ENCODE results near the gene PRKAR2B. TPM values are rescaled to one million over a fixed set of nuclear protein-coding genes. Genes with fewer than 3 reads are reported as not detected.
"Not testable (repeated sequence)": the region's sequence is repeated elsewhere in the genome, so short reads cannot be mapped to it uniquely, and the experiment has no call there.

The PRKAR2B gene
- total RNA-seq, 1 experiment from 2014 or later: 24.8 TPM

GRCh38 chr7:107023522-107024151, 20.9 kb upstream of the PRKAR2B start:
- in situ Hi-C loops (cut with HindIII; ENCODE audit: low pct_unique_long_range_greater_than_20kb, low sequenced_read_pairs): no loop called here
- no peak for DNase-seq (ENCODE audit: low read depth, low spot score)

GRCh38 chr7:107024906-107025305, 19.6 kb upstream of the PRKAR2B start:
- in situ Hi-C loops (cut with HindIII; ENCODE audit: low pct_unique_long_range_greater_than_20kb, low sequenced_read_pairs): no loop called here
- DNase-seq (ENCODE audit: low read depth, low spot score): no peak

- no peak for DNase-seq (ENCODE audit: low read depth, low spot score)
- in situ Hi-C loops (cut with HindIII; ENCODE audit: low pct_unique_long_range_greater_than_20kb, low sequenced_read_pairs): no loop called here
Observed at GRCh38 chr7:107025449-107026103, 18.9 kb upstream of the PRKAR2B start.

- no peak for DNase-seq (ENCODE audit: low read depth, low spot score)
Observed at GRCh38 chr7:107026166-107026565, 18.3 kb upstream of the PRKAR2B start.

GRCh38 chr7:107027208-107027607, 17.3 kb upstream of the PRKAR2B start:
- DNase-seq (ENCODE audit: low read depth, low spot score): no peak

More at GRCh38 chr7:107026166-107026565, 18.3 kb upstream of the PRKAR2B start:
- in situ Hi-C loops (cut with HindIII; ENCODE audit: low pct_unique_long_range_greater_than_20kb, low sequenced_read_pairs): no loop called here

GRCh38 chr7:107029061-107029763, 15.3 kb upstream of the PRKAR2B start:
- in situ Hi-C loops (cut with HindIII; ENCODE audit: low pct_unique_long_range_greater_than_20kb, low sequenced_read_pairs): no loop called here
- no peak for DNase-seq (ENCODE audit: low read depth, low spot score)

More at GRCh38 chr7:107027208-107027607, 17.3 kb upstream of the PRKAR2B start:
- in situ Hi-C loops (cut with HindIII; ENCODE audit: low pct_unique_long_range_greater_than_20kb, low sequenced_read_pairs): no loop called here

GRCh38 chr7:107029764-107030286, 14.7 kb upstream of the PRKAR2B start:
- in situ Hi-C loops (cut with HindIII; ENCODE audit: low pct_unique_long_range_greater_than_20kb, low sequenced_read_pairs): no loop called here
- DNase-seq (ENCODE audit: low read depth, low spot score): no peak

- DNase-seq (ENCODE audit: low read depth, low spot score): no peak
- in situ Hi-C loops (cut with HindIII; ENCODE audit: low pct_unique_long_range_greater_than_20kb, low sequenced_read_pairs): no loop called here
Observed at GRCh38 chr7:107032050-107032449, 12.5 kb upstream of the PRKAR2B start.

- DNase-seq (ENCODE audit: low read depth, low spot score): no peak
- in situ Hi-C loops (cut with HindIII; ENCODE audit: low pct_unique_long_range_greater_than_20kb, low sequenced_read_pairs): no loop called here
Observed at GRCh38 chr7:107032720-107033438, 11.6 kb upstream of the PRKAR2B start.

GRCh38 chr7:107034553-107034952, 10.0 kb upstream of the PRKAR2B start:
- in situ Hi-C loops (cut with HindIII; ENCODE audit: low pct_unique_long_range_greater_than_20kb, low sequenced_read_pairs): no loop called here
- no peak for DNase-seq (ENCODE audit: low read depth, low spot score)

- DNase-seq (ENCODE audit: low read depth, low spot score): no peak
- in situ Hi-C loops (cut with HindIII; ENCODE audit: low pct_unique_long_range_greater_than_20kb, low sequenced_read_pairs): no loop called here
Observed at GRCh38 chr7:107035446-107035845, 9.1 kb upstream of the PRKAR2B start.

GRCh38 chr7:107036535-107036934, 8.0 kb upstream of the PRKAR2B start:
- in situ Hi-C loops (cut with HindIII; ENCODE audit: low pct_unique_long_range_greater_than_20kb, low sequenced_read_pairs): no loop called here
- no peak for DNase-seq (ENCODE audit: low read depth, low spot score)

- DNase-seq (ENCODE audit: low read depth, low spot score): no peak
Observed at GRCh38 chr7:107037717-107038603, 6.5 kb upstream of the PRKAR2B start.

GRCh38 chr7:107039199-107039900, 5.2 kb upstream of the PRKAR2B start:
- in situ Hi-C loops (cut with HindIII; ENCODE audit: low pct_unique_long_range_greater_than_20kb, low sequenced_read_pairs): no loop called here
- DNase-seq (ENCODE audit: low read depth, low spot score): no peak

More at GRCh38 chr7:107037717-107038603, 6.5 kb upstream of the PRKAR2B start:
- in situ Hi-C loops (cut with HindIII; ENCODE audit: low pct_unique_long_range_greater_than_20kb, low sequenced_read_pairs): no loop called here

- in situ Hi-C loops (cut with HindIII; ENCODE audit: low pct_unique_long_range_greater_than_20kb, low sequenced_read_pairs): no loop called here
- no peak for DNase-seq (ENCODE audit: low read depth, low spot score)
Observed at GRCh38 chr7:107041097-107041496, 3.4 kb upstream of the PRKAR2B start.

- DNase-seq (ENCODE audit: low read depth, low spot score); in situ Hi-C loops (cut with HindIII; ENCODE audit: low pct_unique_long_range_greater_than_20kb, low sequenced_read_pairs): not testable (repeated sequence)
Observed at GRCh38 chr7:107041764-107042163, 2.7 kb upstream of the PRKAR2B start.
